Testis (tissue), 3 donors: ENCODE results near the gene GRAMD1B. TPM values are rescaled to one million over a fixed set of nuclear protein-coding genes. Genes with fewer than 3 reads are reported as not detected.

Source experiments
- DNase-seq: peaks from one replicate; pipeline ENCODE4 v3.0.0-alpha.2; 2019
- H3K27ac ChIP-seq, 2 donors: fragments of 200-600 bp; sonication (generic); one replicate each; pipeline ENCODE4 v1.5.1; 2019
- H3K27me3 ChIP-seq: fragments of 200-600 bp; sonication (generic); one replicate; pipeline ENCODE4 v1.5.1; 2019
- H3K36me3 ChIP-seq: fragments of 200-600 bp; sonication (generic); one replicate; pipeline ENCODE4 v1.5.1; 2017; ENCODE audit warnings: low read depth; ENCODE audit errors: missing control alignments
- H3K4me1 ChIP-seq: fragments of 200-600 bp; sonication (generic); one replicate; pipeline ENCODE4 v1.5.1; 2019
- H3K4me3 ChIP-seq, 2 donors: fragments of 200-600 bp; sonication (generic); one replicate each; pipeline ENCODE4 v1.5.1; 2017 to 2019
- H3K9me3 ChIP-seq: fragments of 200-600 bp; sonication (generic); one replicate; pipeline ENCODE4 v1.5.1; 2017
- CTCF ChIP-seq, 3 experiments: fragments of 450-650 bp in 2 of 3; fragments of 200-600 bp in 1 of 3; sonication (generic) in 1 of 3; IDR thresholded peaks; one replicate each; pipeline ENCODE4 v1.5.1; 2016 to 2019; ENCODE audit warnings: antibody characterized with exemption in 3 of 3, mild to moderate bottlenecking in 2 of 3, moderate library complexity in 1 of 3
- POLR2A ChIP-seq: fragments of 450-650 bp; IDR thresholded peaks from one replicate; pipeline ENCODE4 v1.6.1; 2017; ENCODE audit warnings: antibody characterized with exemption, mild to moderate bottlenecking, moderate library complexity
- WGBS, 2 donors: methylation state at CpG; one replicate each; pipeline ENCODE4 v1.1.5; 2018; 5-methylcytosine and 5-hydroxymethylcytosine counted together
- intact Hi-C: fragments of 100-400 bp; cut with DNase I; formaldehyde crosslinking; loops from one replicate; pipeline ENCODE4 v1.15.1; 2023; ENCODE audit warnings: low total_unique reads
- polyA plus RNA-seq: library from polyadenylated mRNA; stranded (reverse); fragments of 350-450 nt; fragmentation: Illumina TruSeq; extraction: RNeasy Lipid Tissue Mini Kit (QIAGEN cat#74804); gene quantifications from one replicate; pipeline ENCODE4 v1.2.3, GENCODE V29; 2014; ENCODE audit warnings: low read depth, low replicate concordance; ENCODE audit not compliant: insufficient read depth
- total RNA-seq, 2 donors: library from RNA; depleted of rRNA; stranded (reverse); fragments of >200 nt; gene quantifications; one replicate each; pipeline ENCODE4 v1.2.3, GENCODE V29; 2016

GRAMD1B gene
- total and polyA plus RNA-seq, 3 donors from 2014 or later = 48.1 to 78.9 (median 48.9) TPM

DNA sequence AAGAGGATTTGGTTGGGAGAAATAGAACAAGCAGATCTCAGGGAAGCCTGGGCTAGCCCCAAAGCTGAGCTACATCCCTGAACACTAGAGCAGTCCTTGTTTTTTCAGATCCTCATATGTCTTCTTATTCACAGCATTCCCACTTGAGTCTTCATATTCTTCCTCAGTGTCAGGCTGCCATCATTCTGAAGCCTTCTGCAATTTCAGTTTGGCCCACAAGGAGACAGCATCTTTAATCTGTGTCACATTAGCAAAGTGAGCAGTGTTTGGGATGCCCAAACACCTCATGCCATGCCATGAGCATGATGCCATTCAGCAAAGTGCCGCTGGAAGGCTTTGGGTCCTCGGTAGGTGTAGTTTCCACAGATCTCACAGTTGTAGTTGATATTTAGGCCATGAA is 167.8 kb downstream of the GRAMD1B start:
- 98 to 100% methylated on average over 2 of the region's 2 CpGs for WGBS, 2 donors
- TF ChIP-seq POLR2A (no peak), CTCF (IDR thresholded peaks at IDR 0.05) (no peak)
- DNase-seq = no peak
- intact Hi-C loops = no loop called here
- Histone ChIP-seq H3K4me3 (no peak overlapping the region), H3K9me3 (no peaks in the 10 kb centered on the region), H3K36me3 (no peaks in the 10 kb centered on the region), H3K27ac (no peak overlapping the region), H3K27me3 (no peaks in the 10 kb centered on the region), H3K4me1 (no peaks in the 10 kb centered on the region)

DNA sequence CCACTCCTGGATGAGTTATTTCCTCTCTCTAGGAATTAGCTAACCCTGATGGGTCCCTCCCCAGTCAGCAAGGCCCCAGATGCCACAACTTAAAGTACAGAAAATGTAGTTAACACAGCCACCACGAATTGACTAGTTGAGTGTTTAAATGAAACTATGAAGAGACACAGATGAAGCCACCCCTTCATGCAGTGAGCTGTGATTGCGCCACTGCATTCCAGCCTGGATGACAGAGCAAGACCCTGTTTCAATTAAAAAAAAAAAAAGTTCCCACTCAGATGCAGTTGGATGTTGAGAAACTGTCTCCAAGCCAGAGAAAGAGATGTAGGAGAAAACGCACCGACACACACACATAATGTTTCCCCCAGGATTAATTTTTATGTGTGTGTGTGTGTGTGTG is 171.1 kb downstream of the GRAMD1B start:
- intact Hi-C loops = no loop called here
- TF ChIP-seq CTCF (IDR thresholded peaks at IDR 0.05) = no peak
- no peak for TF ChIP-seq POLR2A
- Histone ChIP-seq H3K27ac (no peak overlapping the region), H3K9me3 (no peaks in the 10 kb centered on the region), H3K27me3 (no peaks in the 10 kb centered on the region), H3K4me1 (no peaks in the 10 kb centered on the region), H3K36me3 (no peaks in the 10 kb centered on the region), H3K4me3 (no peak overlapping the region)
- WGBS, 2 donors = 91 to 95% methylated on average over 4 of the region's 4 CpGs
- no peak for DNase-seq

DNA sequence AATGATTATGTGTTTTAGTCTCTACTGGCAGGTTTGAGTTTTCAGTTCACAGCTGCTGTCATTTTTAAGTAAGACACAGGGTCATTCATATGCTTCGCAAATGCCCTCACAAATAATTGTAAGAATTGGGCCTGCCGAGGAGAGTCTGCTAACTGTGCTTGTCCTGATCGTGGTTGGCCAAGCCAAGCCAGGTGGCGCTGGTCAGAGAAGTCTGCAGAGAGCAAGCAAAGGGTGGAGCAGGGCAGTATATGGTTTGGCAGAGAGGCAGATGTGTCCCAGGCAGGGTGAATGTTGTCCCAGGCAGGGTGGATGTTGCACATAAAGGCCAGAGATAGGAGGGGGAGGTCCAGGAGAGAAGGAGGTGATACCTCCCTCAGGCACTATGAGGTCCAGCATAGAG is 171.7 kb downstream of the GRAMD1B start:
- no peaks in the 10 kb centered on the region for H3K36me3 ChIP-seq
- no peak for DNase-seq
- WGBS, 2 donors = 80 to 84% methylated on average over 4 of the region's 4 CpGs

GRCh38 chr11:123603666-123604065 is 173.6 kb downstream of the GRAMD1B start:
- Histone ChIP-seq H3K4me1 (no peaks in the 10 kb centered on the region), H3K9me3 (no peaks in the 10 kb centered on the region), H3K4me3 (no peak overlapping the region), H3K27me3 (no peaks in the 10 kb centered on the region), H3K27ac (no peak overlapping the region), H3K36me3 (no peaks in the 10 kb centered on the region)
- no peak for TF ChIP-seq POLR2A
- no peak for TF ChIP-seq CTCF (IDR thresholded peaks at IDR 0.05)
- no peak for DNase-seq
- 83% methylated on average over 4 of the region's 4 CpGs for WGBS, 2 donors
- intact Hi-C loops = no loop called here

More for the DNA sequence above, 171.7 kb downstream of the GRAMD1B start:
- Histone ChIP-seq H3K4me3 (no peak overlapping the region), H3K4me1 (no peaks in the 10 kb centered on the region), H3K27ac (no peak overlapping the region), H3K27me3 (no peaks in the 10 kb centered on the region), H3K9me3 (no peaks in the 10 kb centered on the region)
- no peak for TF ChIP-seq CTCF (IDR thresholded peaks at IDR 0.05)
- TF ChIP-seq POLR2A = no peak
- intact Hi-C loops = no loop called here

DNA sequence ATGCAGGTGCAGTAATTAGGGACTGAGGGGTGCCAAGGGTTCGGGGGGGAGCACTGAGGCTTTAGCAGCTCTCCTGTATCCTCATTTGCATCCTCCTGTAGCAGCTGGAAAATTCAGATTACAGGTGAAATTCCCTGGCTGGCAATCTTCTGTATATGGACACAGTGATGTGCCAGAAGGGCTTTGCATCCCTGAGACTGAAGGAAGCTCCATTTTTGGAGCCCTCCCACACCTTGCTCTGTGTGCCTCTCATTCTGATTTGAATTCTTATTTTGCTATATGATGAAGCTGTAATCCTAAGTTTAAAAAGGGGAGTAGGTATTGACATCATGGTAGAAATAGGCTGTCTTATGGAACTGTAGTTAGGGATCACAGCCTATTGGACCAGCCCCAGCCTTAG is 177.7 kb downstream of the GRAMD1B start:
- Histone ChIP-seq H3K9me3 (no peaks in the 10 kb centered on the region), H3K27ac (no peak overlapping the region), H3K36me3 (no peaks in the 10 kb centered on the region), H3K4me1 (no peaks in the 10 kb centered on the region), H3K27me3 (no peaks in the 10 kb centered on the region), H3K4me3 (no peak overlapping the region)
- DNase-seq = no peak
- TF ChIP-seq POLR2A (no peak), CTCF (IDR thresholded peaks at IDR 0.05) (no peak)
- 95% methylated on average over 1 of the region's 1 CpG; no CpG with 5 or more reads in 1 of the 2 donors for WGBS, 2 donors
- intact Hi-C loops = no loop called here
